ENCODE data around the gene LMO1. TPM values are rescaled to one million over a fixed set of nuclear protein-coding genes. Genes with fewer than 3 reads are reported as not detected.

Gene LMO1
- total and polyA plus RNA-seq, 10 of the 15 experiments (the other 5 are each of a cell fraction or from before 2014, with no cell fraction given): not detected

DNA sequence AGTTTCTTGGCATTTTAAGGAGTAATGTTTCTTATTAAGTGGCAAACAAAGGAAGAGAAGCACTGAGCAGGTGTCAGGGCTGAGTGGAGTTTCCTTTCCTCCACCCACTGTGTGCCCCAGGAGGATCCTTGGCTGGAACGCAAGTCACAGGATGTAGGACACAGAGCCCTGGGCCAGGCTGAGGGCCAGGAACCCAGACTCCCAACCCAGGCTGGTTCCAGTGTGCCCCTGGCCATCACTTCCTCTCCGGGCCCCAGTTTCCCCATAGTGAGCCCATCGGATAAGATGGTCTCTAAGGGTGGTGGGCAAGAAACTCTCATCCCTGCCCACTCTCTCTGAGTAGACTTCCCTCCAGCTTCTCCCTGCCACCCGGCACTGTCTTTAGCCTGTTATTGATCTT lies 45.3 kb downstream of the LMO1 start (continued):
- TF ChIP-seq, protein P1, sequence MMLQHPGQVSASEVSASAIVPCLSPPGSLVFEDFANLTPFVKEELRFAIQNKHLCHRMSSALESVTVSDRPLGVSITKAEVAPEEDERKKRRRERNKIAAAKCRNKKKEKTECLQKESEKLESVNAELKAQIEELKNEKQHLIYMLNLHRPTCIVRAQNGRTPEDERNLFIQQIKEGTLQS (IDR thresholded peaks at IDR 0.05; ENCODE audit: borderline replicate concordance, extremely low read depth, low read depth, low read length): no peak
- TF ChIP-seq ZNF384 (IDR thresholded peaks at IDR 0.05; ENCODE audit: borderline replicate concordance, low read depth, low read length) (no peak), BRCA1 (IDR thresholded peaks at IDR 0.05; ENCODE audit: low read depth, low read length) (no peak)
- TF ChIP-seq, protein P2, sequence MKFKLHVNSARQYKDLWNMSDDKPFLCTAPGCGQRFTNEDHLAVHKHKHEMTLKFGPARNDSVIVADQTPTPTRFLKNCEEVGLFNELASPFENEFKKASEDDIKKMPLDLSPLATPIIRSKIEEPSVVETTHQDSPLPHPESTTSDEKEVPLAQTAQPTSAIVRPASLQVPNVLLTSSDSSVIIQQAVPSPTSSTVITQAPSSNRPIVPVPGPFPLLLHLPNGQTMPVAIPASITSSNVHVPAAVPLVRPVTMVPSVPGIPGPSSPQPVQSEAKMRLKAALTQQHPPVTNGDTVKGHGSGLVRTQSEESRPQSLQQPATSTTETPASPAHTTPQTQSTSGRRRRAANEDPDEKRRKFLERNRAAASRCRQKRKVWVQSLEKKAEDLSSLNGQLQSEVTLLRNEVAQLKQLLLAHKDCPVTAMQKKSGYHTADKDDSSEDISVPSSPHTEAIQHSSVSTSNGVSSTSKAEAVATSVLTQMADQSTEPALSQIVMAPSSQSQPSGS (IDR thresholded peaks at IDR 0.05; ENCODE audit: low read length): no peak

DNA sequence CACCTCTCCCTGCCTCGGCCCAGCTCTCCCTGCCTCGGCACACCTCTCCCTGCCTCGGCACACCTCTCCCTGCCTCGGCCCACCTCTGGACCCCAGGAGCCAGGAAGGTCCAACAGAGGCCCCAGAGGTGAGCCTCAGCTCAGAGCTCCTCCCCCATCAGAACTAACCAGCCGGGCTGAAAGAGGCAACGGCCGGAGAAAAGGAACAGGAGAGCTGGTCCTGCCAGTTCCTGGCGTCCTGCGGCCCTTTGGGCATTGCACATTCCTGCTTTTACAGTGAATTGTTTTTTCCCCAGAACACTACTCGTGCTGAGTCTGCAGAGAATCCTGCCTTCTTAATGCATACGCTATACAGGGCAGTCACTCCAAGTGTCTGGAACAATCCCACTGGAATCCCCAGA lies 45.8 kb downstream of the LMO1 start:
- Histone ChIP-seq H3K27ac (ENCODE audit: control insufficient read depth, insufficient read depth) (no peak overlapping the region), H4K20me1 (ENCODE audit: control insufficient read depth, insufficient read depth) (no peaks in the 10 kb centered on the region; the same call in 1 of the 2 replicates), H3K9ac (ENCODE audit: control insufficient read depth, insufficient read depth, low read length) (no peak overlapping the region), H3K9me3 (replicated peaks; ENCODE audit: control insufficient read depth, insufficient read depth, low read length) (no peaks in the 10 kb centered on the region), H3K4me3 (no peak overlapping the region), H2AFZ (ENCODE audit: control insufficient read depth, low read depth, low read length) (no peak overlapping the region), H3K27me3 (replicated peaks in 1 of 2; ENCODE audit: control insufficient read depth in 2 of 2, insufficient read depth in 2 of 2, low read length in 1 of 2) (no peaks in the 10 kb centered on the region; a peak in 1 of 4 replicates), H3K79me2 (ENCODE audit: control insufficient read depth, insufficient read depth, low read length) (no peaks in the 10 kb centered on the region), H3K36me3 (ENCODE audit: control insufficient read depth in 2 of 2, insufficient read depth in 2 of 2, low read length in 1 of 2) (no peaks in the 10 kb centered on the region), H3K4me2 (ENCODE audit: control insufficient read depth, insufficient read depth) (no peak overlapping the region), H3K4me1 (ENCODE audit: control insufficient read depth, insufficient read depth, low read length) (no peaks in the 10 kb centered on the region; the same call in 1 of the 2 replicates)
- in situ Hi-C loops (cut with MboI): no loop called here
- FAIRE-seq: no peak
- no peak for DNase-seq (ENCODE audit: low read depth, low spot score)
- ChIA-PET RAD21 (ENCODE audit: unreplicated experiment) (interaction anchor here (0.9 kb wide), 1 partner anchor 25 kb away, joined by 3 read pairs; no protein-coding TSS in a partner anchor), CTCF (interaction anchor here (1.4 to 2.3 kb wide), 4 partner anchors 18 to 349 kb away, joined by 3 to 7 read pairs (median 6); no protein-coding TSS in a partner anchor), POLR2A (no interaction called here), SMC1A (ENCODE audit: uncharacterized antibody, unreplicated experiment) (interaction anchor here (3.6 kb wide), 1 partner anchor 349 kb away, joined by 20 read pairs; no protein-coding TSS in a partner anchor)
- ATAC-seq: no peak
- no peak for TF ChIP-seq SUZ12 (IDR thresholded peaks at IDR 0.05; ENCODE audit: unreplicated experiment)
- no peak for TF ChIP-seq ZZZ3 (IDR thresholded peaks at IDR 0.05; ENCODE audit: control insufficient read depth, insufficient read length, low read depth)
- TF ChIP-seq CHD4 (IDR thresholded peaks at IDR 0.05): no peak
- TF ChIP-seq BACH1 (IDR thresholded peaks at IDR 0.05; ENCODE audit: borderline replicate concordance): no peak
- no peak for TF ChIP-seq BHLHE40 (IDR thresholded peaks at IDR 0.05; ENCODE audit: borderline replicate concordance in 1 of 2, low read depth in 2 of 2, low read length in 1 of 2)
- TF ChIP-seq TBL1XR1 (IDR thresholded peaks at IDR 0.05; ENCODE audit: low read depth, low read length): no peak
- TF ChIP-seq FOS (IDR thresholded peaks at IDR 0.05; ENCODE audit: borderline replicate concordance, extremely low read depth, insufficient read length): no peak
- no peak for TF ChIP-seq ZNF217 (IDR thresholded peaks at IDR 0.05)
- TF ChIP-seq TAF1 (IDR thresholded peaks at IDR 0.05; ENCODE audit: borderline replicate concordance, low read depth, low read length): no peak
- TF ChIP-seq NR2F1 (conservative IDR thresholded peaks at IDR 0.05): no peak
- TF ChIP-seq PAX8 (IDR thresholded peaks at IDR 0.05): no peak
- no peak for TF ChIP-seq EP300 (IDR thresholded peaks at IDR 0.05; ENCODE audit: borderline replicate concordance in 1 of 2, control insufficient read depth in 1 of 2, low read depth in 2 of 2, low read length in 2 of 2)
- TF ChIP-seq NR2C2 (IDR thresholded peaks at IDR 0.05; ENCODE audit: borderline replicate concordance, control insufficient read depth, insufficient read length, low read depth): no peak
- TF ChIP-seq HCFC1 (IDR thresholded peaks at IDR 0.05; ENCODE audit: low read length): no peak
- TF ChIP-seq BMI1 (IDR thresholded peaks at IDR 0.05; ENCODE audit: borderline replicate concordance): no peak
- TF ChIP-seq, protein P3, sequence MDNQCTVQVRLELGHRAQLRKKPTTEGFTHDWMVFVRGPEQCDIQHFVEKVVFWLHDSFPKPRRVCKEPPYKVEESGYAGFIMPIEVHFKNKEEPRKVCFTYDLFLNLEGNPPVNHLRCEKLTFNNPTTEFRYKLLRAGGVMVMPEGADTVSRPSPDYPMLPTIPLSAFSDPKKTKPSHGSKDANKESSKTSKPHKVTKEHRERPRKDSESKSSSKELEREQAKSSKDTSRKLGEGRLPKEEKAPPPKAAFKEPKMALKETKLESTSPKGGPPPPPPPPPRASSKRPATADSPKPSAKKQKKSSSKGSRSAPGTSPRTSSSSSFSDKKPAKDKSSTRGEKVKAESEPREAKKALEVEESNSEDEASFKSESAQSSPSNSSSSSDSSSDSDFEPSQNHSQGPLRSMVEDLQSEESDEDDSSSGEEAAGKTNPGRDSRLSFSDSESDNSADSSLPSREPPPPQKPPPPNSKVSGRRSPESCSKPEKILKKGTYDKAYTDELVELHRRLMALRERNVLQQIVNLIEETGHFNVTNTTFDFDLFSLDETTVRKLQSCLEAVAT (IDR thresholded peaks at IDR 0.05): no peak
- intact Hi-C loops (cut with micrococcal nuclease; ENCODE audit: unreplicated experiment): no loop called here
- WGBS (ENCODE audit: insufficient coverage, insufficient replicate concordance, low lambda C conversion rate, missing lambda C conversion rate): 44% methylated on average over 11 of the region's 11 CpGs
- no TSS peak for BruUV-seq (replicated peaks)

All from GM12878 (cell line).